Transverse colon (tissue), 4 donors: ENCODE measurements around the gene CLDN11.

Source experiments
- EP300 ChIP-seq: sonication (generic); formaldehyde crosslinking; IDR thresholded peaks from one replicate; pipeline ENCODE4 v1.6.1; 2017; ENCODE audit warnings: antibody characterized with exemption, low read depth
- POLR2A ChIP-seq: fragments of 450-650 bp; IDR thresholded peaks from one replicate; pipeline ENCODE4 v1.6.1; 2016; ENCODE audit warnings: antibody characterized with exemption, mild to moderate bottlenecking, moderate library complexity
- POLR2AphosphoS5 ChIP-seq, 3 donors: sonication (generic); formaldehyde crosslinking; IDR thresholded peaks; one replicate each; pipeline ENCODE4 v1.6.1; 2016; ENCODE audit warnings: antibody characterized with exemption in 3 of 3
- TF ChIP-seq, protein P1 (sequence below), 5 experiments: fragments of 200-600 bp in 3 of 5; fragments of 450-650 bp in 2 of 5; sonication (generic) in 3 of 5; IDR thresholded peaks; 1 replicate in 2 of 5; 2 replicates in 3 of 5; pipeline ENCODE4 v1.5.1; 2016 to 2017; ENCODE audit warnings: antibody characterized with exemption in 5 of 5, inconsistent platforms in 3 of 5, mild to moderate bottlenecking in 2 of 5, moderate library complexity in 1 of 5

DNA sequence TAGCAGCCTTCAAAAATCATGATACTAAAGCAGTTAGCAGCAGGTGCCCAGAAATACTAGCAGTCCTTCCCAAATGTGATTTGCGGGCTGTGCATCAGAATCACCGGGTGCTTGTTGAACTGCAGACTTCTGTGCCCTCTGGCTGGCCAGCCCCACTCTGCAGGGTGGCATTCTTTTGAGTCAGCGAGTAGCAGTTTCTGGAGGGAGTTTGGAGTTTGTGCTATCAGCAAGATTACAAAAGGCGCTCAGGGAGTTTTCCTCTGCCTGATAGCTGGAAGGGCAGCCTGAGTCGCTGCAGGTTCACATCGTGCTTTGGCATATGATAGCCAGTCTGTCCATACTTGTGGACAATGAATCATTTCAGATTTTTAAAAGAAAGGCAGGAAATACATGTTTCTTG is 57.6 kb downstream of the CLDN11 start:
- TF ChIP-seq POLR2A (no peak), POLR2AphosphoS5 (IDR thresholded peaks at IDR 0.05) (no peak), EP300 (no peak)
- TF ChIP-seq, protein P1, sequence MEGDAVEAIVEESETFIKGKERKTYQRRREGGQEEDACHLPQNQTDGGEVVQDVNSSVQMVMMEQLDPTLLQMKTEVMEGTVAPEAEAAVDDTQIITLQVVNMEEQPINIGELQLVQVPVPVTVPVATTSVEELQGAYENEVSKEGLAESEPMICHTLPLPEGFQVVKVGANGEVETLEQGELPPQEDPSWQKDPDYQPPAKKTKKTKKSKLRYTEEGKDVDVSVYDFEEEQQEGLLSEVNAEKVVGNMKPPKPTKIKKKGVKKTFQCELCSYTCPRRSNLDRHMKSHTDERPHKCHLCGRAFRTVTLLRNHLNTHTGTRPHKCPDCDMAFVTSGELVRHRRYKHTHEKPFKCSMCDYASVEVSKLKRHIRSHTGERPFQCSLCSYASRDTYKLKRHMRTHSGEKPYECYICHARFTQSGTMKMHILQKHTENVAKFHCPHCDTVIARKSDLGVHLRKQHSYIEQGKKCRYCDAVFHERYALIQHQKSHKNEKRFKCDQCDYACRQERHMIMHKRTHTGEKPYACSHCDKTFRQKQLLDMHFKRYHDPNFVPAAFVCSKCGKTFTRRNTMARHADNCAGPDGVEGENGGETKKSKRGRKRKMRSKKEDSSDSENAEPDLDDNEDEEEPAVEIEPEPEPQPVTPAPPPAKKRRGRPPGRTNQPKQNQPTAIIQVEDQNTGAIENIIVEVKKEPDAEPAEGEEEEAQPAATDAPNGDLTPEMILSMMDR (IDR thresholded peaks at IDR 0.05): no peak
